HG03175 (cell line): ENCODE results near the gene FAM149A.

Source experiments
- ATAC-seq: cut with Tn5 transposase; IDR thresholded peaks from one replicate; pipeline ENCODE4 v1.9.1; 2021; ENCODE audit warnings: mild to moderate bottlenecking, moderate library complexity; ENCODE audit not compliant: unreplicated experiment

Gene FAM149A

DNA sequence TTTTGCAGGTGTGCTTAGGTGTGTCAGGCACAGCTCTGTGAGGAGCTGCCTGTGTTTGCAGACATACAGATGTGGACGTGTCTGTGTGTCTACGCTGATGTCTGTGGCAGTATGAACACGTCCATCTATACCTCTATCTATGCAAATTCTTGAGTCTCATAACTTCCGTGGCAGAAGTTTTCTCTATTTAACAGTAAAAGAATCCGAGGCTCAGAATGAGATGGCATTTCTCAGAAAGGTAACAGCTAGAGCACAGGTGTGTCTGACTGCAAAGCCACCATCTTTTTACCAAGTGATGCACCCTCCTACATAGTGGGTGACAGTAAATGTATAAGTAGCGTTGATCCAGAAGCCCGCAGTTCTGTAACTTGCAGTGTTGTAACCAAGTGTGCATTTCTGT lies 47.0 kb downstream of the FAM149A start:
- peak; percentile 28 for ATAC-seq

DNA sequence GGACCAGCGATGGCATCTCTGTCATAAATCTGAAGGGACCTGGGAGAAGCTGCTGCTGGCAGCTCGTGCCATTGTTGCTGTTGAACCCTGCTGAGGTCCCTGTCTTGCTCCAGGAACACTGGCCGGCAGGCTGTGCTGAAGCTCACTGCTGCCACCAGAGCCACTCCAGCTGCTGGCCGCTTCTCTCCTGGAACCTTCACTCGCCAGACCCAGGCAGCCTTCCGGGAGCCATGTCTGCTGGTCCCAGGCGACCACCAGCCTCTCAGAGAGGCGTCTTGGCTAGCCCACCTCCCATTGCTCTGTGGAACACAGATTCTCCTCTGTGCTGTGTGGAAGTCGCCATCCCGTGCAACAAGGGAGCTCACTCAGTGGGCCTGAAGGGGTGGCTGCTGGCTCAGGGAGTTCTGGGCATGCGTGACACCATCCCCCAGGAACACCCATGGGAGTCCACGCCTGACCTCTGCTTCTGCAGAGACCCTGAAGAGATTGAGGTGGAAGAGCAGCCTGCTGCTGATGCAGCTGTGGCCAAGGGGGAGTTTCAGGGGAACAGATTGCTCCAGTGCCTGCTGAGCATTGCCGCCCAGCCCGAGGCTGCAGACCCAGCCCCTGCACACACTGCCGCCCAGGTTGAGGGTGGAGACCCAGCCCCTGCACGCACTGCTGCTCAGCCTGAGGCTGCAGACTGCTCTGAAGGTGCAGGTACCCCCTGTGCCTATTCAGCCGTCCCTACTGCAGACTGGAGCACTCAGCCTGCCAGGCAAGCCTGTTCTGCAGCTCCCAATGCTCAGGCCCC lies 53.7 kb downstream of the FAM149A start:
- ATAC-seq, result peak; percentile 33

DNA sequence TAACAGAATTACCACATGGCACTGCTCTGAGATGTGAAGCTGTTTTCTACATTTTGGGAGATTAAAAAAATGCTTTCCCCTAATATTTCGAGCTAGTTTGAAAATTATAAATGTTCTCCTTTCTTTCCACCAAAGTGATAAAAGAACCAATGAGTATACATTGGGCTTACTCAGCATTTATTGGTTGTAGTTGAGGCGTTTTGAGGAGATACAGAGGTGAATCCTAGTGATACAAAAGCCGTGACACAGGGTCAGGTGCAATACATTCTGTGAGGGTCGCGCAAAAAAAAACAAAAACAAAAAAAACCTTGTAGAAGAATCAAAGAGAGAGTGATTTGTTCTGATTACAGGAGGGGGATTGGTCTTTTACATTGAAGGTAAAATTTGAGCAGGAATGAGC lies 54.5 kb downstream of the FAM149A start:
- ATAC-seq, result no peak

DNA sequence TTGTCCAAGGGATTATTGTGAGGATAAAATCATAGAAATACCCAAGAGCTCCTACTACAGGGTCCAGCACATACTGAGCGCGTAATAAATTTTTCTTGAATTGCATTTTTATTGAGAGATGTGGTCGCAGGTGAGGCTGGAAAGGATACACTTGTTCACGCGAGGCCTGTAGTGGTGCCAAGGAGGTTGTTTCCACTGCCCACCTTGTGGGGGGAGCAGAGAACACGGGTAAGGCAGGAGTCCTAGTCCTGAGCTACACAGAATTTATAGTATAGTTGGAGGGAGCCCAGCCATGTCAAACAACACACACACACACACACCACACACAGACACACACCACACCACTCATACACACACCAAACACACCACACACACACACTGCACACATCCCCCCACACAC lies 55.1 kb downstream of the FAM149A start:
- ATAC-seq, result no peak

DNA sequence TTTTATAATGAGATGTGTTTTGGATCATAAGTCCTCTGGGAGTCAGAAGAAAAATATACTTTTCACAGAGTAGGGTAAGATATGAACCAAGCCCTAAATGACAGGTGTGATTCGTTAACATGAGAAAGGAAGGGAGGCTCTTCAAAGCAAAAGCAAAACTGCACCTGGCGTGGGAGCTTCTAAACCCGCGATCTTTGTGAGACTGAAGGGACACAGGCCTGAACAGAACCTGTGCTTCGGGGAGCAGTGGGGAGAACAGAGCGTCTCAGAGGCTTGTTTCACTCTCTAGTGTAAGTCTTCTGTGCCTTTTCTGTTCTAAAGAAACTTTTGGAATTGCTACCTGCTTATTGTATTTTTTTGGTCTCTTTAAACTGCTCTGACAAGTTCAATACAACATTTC lies 56.6 kb downstream of the FAM149A start:
- ATAC-seq, result peak; percentile 90

DNA sequence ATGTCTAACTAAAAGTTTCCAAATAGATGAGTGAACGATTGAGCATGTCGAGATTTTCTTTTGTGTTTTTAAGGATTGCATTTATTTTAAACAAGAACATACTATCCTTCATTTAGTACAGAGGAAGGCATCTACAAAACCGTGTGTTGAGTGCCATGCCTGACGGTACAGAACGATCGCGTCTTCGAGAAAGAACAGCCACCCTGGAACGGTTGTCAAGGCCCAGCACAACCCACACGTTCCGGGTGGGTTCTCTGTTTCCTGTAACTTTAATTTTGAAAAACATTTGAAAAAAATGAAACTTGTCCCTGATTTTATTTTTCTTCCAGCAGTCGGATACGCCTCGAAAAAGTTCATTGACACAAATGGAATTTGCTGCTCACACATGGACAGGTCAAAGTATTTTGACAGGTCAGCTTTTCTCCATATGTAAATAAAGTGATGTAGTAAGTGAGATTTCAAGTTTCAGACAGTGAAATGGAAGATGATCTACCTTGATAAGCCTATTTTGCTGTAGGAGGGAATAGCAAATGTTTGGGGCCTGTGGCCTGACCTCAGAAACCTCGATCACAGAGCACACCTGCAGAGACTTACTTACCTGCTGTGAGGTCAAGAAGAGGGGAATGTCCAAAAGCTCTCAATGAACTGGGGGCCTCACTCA lies 62.5 kb downstream of the FAM149A start:
- ATAC-seq, result no peak

DNA sequence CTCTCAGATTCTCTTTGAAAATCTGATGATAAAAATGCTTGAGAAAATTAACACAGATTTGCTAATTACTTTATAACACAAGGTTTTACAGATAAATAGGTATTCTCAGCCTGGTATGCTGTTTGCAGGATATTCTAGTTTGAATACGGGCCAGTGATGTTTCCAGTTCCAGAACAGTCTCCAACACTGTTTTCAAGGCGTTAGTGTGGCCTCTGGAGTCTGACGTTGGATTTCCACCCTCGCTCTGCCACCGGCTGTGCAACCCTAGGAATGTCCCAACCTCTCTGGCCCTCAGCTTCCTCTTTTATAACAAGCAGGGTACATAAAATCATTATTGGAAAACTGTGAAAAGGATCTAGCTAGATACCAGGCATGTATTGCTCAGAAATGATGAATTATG lies 63.1 kb downstream of the FAM149A start:
- no peak for ATAC-seq

DNA sequence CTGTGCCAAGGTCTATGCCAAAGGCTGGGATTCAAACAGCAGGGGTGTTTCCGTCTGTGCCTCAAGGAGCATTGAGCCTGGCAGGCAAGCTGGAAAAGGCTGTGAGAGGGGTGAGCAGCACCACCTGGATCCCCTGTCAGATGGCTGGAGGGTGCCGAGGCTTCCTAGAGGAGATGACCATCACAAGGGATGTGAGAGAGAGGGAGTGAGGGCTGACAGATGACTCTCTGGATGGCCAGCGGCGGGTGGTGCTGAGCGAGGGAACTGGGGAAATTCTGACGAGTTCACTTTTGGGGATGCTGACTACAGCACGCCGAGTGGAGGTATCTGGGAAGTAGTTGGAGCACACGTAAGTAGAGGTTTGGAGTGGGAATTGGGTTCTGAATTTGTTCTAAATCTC lies 64.2 kb downstream of the FAM149A start:
- no peak for ATAC-seq

DNA sequence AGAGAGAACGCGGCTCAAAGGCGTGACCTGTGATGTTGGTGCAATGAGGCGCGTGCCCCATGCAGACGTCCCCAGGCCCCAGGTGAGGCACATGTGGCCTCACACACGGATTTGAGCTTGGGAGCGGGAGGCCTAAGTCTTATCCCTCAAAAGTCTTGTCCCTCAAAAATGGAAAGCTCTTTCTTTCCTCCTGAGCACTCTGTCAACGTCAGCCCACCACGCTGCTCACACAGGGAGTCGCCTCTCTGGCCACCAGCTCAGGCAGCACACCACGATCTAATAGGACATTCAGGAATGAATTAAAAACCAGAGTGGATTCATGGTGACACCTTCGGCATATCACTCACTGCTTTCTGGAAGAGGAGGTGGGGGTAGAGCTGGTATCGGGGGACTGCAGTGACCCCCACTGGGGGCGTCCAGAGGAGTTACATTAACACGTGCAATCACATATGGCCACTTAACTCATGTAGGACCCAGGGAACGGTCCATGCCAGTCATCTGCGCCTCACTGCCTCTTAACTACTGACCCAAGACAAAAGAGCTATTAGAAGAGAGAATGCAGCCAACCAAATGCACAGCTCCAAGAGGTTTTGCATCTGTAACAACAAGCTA lies 64.9 kb downstream of the FAM149A start:
- no peak for ATAC-seq

DNA sequence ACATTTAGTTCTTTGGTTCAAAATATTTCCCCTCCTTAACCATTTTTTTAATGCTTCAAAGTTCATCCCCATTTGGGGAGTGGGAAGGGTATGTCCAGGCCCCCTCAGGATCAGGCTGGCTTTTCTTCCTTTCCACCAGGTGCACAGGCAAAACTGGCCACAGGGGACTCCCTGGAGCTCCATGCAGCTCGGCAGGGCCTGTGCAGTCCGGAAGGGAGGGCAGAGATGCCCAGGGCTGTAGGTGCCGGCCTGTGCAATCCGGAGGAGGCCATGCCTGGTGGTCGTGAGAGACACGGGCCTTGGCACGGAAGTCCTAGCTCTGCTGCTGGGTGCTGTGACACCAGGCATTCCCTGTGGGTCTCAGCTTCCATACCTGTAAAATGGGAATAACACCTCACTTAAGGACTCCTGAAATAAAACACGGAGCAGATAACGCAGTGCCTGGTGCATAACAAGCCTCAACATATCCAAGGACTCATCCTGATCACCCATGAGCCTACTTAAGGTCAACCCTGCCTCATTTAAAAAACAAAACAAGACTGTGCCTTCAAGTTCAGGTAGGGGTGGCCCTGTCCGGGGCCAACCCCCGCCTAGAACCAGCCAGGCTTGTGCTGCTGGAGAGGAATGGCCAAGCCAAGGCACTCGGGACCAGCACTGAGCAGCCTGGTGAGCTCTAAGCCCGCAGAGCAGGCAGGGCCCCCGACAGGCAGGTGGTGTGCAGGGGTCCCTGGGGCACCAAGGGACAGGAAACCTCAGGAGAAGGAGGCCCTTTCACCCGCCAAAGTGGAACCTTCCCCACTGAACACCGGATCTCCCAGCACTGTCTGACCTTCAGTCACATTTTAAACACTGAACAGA lies 65.7 kb downstream of the FAM149A start:
- ATAC-seq, result no peak

DNA sequence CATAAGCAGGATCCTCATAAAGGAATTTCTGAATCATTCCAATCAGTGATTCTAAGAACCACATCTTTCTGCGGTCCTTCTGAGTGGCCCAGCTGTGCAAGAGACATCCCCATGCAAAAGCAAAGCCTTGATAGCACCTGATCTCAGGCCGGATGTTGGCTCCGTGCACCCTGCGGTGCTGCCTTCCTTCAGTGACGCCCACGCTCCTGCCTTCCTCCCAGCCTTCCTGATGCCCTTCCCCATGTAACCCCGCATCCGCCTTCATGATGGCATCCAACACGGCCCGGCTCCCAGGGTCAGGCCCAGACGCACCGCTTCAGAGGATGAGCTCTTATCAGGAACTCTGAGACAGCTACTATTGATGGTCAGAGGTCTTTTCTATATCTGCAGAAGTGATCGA lies 66.5 kb downstream of the FAM149A start:
- no peak for ATAC-seq

DNA sequence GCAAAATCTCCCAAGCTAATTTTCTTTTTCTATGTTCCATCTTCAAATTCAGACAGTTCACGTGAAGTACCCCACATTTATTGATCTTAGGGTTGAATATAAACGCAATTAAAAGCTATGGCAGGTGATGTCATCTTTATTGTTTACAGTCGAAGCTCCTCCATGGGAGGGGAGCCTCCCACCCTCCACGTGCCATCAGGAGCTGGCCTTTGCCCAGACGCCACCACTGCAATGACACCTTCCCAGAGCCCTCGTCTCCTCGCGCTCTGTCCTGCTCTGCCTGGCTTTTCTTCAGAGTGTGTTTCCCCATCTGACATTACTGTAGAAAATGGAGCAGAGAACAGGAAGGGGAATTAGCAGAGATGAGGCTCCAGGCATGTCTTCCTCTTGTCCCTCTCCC lies 68.0 kb downstream of the FAM149A start:
- no peak for ATAC-seq

DNA sequence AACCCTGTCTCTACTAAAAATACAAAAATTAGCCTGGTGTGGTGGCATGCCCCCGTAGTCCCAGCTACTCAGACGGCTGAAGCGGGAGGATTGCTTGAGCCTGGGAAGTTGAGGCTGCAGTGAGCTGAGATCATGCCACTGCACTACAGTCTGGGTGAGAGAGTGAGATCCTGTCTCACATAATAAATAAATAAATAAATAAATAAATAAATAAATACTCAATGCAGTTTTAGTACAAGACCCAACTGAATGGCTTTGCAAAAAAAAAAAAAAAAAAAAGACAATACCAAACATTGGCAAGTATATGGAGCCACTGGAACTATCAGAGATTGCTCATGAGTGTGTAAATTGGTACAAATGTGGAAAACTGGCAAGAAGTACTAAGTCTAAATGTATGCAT lies 83.6 kb downstream of the FAM149A start:
- ATAC-seq, result no peak

DNA sequence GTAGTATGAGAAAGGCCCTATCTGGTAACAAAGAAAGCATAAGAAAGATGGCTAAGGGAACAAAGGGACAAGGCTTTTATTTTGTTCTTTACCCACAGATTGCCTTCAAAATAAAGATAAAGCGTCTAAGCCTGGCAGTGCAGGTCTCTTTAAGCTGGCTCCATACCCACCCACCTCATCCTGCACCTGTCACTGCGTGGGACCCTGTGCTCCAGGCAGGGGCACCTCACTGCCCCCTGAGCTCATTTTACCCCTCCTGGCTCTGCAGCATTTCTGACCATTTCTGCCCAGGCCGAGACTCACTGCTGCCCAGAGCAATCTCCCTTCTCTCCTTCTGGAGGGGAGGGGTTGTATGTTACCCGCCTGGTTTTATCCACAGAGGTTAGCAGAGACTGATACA lies 85.2 kb downstream of the FAM149A start:
- ATAC-seq, result no peak

DNA sequence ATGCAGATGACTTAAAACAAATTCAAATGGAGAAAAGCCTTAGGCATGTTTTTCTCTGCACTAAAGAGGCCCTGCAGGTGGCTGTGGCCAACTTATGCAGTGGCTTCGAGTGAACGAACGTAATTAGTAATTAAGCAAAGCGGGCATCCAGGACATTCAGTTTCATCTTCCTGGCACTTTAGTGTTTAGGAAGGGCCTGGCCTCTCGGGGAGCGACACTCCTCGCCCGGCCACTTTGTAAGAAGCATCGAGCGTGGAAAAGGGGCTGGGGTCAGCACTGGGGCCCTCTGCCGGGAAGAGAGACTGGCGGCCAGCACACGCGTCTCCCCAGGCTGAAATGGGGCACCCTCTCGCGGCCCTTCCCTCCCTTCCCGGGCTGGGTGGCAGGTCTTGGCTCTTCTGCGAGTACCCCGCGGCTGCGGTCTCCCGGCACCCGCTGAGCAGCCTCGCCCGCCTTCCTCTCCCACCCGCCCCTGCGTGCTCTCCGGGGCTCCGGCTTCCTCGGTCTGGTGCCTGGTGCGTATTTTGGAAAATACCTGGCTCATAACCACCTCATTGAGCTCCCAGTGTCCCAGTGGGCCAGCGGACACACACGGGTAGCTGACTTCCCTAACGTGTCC lies 86.2 kb downstream of the FAM149A start:
- ATAC-seq, result peak; percentile 30

DNA sequence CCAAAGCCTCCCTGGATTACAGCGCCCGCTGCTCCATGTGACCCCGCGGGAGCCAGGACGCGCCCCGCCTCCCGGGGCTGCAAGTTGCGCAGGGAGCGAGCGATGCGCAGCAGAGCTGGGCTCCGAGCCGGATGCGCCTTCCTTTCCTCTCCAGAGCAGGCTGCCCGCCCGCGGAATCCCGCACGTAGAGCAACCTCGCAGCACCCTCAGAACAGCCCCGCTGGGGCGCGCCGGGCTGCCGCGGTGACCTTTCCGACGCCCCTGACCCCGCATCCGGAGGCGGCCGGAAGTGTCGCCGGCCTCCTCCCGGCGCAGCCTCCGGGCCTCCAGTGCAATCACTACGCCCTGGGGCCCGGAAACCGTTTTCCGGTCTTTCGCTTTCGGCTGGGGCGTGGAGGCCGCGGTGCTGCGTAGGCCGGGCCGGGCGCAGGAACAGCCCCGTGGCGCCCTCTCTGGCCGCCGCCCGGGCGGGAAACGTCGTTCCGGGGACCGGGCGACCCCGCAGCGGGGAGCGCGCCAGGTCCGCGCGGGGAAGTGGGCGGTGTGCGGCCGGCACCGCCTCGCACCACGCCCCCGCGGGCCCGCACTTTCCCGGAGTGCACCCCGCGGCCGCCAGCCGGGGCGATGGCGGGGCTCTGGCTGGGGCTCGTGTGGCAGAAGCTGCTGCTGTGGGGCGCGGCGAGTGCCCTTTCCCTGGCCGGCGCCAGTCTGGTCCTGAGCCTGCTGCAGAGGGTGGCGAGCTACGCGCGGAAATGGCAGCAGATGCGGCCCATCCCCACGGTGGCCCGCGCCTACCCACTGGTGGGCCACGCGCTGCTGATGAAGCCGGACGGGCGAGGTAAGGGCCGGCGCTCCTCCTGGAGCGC lies 86.9 kb downstream of the FAM149A start, which contains the start of gene CYP4V2:
CYP4V2 (plus strand) TSS at position 368 of the 866 bp plus-strand sequence; CDS start at position 625, 257 bp downstream.
- peak; percentile 84 for ATAC-seq

DNA sequence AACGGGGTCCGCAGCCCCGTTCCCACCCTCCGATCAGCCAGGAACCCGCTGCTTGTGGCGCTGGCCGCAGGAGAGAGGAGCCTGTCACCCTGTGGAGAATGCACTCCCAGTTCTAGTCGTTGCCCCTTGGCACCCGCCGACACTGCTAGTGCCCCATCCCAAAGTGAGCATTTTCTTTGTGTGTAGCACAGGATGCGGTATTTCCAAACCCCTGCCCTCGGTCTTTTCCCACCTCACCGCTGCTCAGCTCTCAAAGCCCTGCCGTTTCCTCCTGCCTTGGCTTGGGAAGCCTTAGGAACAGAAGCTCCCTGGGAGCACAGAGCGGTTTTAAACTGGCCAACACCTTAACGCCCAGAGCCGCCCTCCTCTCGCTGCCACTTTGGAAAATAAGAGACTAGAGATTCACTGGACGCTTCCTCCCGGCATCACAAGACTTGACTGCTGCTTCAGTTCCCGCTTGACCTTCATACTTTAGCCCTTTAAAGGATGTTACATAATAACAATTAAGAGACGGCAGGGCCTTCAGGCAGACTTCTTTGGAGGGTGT lies 87.6 kb downstream of the FAM149A start:
- no peak for ATAC-seq

DNA sequence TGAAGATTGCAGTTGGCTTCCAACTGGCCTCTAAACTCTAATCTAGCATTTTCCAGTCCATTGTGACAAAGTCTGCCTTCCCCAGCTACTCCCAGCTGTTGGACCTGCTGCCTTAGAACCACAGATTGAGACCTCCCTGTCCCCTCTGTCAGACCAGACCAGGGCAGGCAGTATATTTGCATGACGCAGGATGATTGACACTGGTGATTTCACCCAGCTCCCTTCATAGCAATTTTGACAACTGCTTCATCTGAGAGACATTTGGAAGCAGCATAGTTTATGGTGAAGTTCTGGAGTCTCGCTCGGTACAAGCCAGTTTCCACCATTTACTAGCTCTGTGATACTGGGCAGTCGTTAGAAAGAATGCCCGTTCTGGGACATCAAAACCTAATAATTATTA lies 89.3 kb downstream of the FAM149A start:
- ATAC-seq, result no peak

DNA sequence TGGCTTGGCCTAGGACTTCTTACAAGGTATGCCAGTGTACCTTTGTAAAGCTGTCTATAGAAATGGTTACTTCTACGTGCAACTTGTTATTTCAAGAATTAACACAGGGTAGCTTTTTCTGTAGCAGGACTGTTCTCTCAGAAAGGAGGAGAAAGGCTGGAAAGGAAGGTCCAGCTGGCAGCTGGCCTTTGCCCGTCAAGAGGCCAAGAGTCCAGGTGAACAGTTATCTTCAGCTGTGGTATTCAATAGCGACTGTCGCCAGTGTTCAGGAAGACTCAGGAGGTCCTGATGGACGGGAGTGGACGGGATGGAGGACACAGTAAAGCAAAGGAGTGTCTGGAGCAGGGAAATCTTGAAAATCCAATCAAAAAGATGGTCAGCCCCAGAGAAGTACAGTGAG lies 91.6 kb downstream of the FAM149A start:
- ATAC-seq, result no peak
